ENCODE measurements around the gene TTC33.
A peak's percentile ranks its signal among the peaks of the same experiment; 100 is the strongest.

The TTC33 gene

DNA sequence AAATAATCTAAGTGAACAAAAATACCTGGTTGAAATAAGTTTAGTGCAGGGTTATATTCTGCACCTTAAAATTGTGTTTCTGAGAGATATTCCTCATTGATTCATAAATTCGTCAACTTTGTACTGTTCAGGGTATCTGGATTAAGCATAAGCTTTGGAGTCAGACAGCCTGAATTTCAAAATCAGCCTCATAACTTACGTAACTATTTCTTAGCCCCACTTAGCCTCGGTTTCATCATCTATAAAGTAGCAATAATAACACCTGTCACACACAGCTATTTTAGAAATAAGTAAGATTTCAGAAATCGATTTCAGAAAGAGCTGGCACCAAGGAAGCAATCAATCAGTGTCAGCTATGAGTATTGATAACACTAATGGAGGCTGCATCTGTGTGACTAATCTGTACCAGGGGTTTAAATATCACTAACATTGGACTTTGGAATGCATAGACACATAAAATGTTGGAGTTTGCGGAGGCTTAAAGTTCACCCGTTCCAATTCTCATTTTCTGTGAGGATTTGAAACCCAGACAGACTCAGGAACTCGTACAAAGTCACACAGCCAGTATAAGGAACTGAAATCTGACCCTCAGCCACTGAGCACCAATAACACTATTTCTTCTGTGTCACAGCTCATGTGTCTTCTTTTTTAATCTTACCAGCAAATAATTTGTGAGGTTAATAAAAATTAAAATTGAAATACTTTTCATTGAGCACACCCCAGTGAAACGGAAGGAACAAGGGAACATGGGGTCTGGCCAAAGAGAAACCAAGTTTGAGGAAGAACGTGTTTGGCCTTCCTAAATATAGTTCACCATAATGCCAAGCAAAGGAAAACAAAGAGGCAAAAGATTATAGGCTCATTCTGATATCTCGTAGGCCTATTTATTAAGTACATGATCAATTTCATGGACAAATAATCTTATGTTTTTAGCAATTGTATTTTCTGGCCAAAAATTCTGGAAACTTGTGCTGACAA is 270.5 kb downstream of the TTC33 start:
- DNase-seq (ENCODE audit: low read depth), result no peak

DNA sequence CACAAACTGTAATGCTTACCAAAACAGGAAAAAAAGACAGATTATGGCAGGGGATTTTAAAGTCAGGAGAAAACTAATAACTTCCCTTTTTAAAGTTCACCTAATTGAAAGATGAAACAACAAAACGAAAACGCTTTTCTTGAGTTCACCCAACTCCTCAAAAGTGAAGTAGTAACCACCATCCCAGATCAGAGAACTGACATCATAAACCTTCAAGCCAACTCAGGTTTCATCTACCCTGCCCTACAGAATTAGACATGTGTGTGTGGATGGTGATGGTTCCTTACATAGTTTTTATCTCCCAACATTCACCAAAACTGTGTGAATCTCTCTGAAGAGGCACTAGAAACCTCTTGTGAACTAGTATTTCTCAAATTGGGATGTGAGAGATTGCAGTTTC is 271.3 kb downstream of the TTC33 start:
- DNase-seq (ENCODE audit: low read depth), result no peak

DNA sequence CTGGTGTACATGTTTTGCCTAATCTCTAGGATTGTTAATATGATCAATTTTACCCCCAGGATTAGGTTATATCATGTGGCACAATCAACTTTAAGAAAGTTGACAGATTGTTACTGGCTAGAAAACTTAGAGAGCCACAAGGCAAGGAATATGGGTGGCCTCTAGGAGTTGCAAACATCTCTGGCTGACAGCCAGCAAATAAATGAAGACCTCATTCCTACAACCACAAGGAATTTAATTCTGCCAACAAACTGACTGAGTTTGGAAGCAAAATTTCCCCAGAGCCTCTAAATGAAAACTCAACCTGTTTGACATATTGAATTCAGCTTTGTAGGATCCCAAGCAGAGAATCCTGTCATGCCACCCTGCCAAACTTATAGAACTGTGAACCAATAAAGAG is 272.4 kb downstream of the TTC33 start:
- no peak for DNase-seq (ENCODE audit: low read depth)

DNA sequence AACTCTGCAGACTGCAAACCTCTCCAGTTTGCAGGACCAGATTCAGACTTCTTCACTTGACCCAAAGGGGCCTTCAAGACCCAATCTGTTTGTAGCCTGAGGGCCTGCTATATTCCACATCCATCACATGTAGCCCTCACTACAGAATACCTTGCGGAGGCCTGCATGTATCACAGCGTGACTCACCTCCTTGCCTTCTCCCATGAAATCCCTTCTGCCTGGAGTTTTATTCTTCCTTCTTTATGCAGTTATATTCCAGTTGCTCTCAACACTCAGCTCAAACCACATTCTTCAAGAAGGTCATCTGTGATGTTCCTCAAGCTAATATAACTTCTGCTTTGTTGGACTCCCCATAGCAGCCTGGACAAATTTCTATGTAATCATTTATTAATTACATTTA is 274.5 kb downstream of the TTC33 start:
- no peak for DNase-seq (ENCODE audit: low read depth)

GRCh38 chr5:40480392-40480791 is 275.4 kb downstream of the TTC33 start:
- peak; percentile 17 for DNase-seq (ENCODE audit: low read depth)

DNA sequence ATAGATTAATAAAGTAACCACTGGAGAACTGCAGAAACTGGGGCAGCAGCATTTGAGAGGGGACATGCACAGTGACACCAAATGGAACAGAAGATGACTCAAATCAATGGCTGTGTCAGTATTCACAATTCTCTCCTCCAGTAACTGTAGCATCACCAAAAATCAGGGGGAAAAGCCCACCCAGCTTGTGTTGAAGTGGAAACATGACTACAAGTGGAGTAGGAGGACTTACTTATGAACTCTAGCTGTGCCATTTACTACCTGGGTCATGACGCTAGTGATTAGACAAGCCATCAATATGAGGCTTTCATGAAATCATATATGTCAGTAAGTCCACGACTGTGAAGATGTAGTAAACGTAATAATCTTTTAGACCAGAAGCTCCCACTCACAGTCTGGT is 275.8 kb downstream of the TTC33 start:
- DNase-seq (ENCODE audit: low read depth), result no peak

DNA sequence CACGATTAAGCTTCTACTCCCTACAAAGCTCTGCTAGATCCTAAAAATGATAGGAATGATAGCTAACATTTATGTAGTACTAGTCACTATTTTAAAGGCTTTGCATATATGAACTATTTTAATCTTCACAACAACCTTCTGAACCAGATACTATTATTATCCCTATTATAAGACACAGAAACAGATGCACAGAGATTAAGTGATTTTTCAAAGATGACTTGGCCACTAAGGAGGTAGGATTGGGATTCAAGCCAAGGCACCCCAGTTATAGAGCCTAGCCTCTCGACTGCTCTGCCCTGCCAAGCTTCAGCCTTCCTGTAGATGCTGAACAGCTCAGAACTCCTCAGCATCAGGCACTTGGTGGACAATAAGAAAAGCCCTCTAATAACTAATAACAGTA is 277.0 kb downstream of the TTC33 start:
- DNase-seq (ENCODE audit: low read depth), result no peak

DNA sequence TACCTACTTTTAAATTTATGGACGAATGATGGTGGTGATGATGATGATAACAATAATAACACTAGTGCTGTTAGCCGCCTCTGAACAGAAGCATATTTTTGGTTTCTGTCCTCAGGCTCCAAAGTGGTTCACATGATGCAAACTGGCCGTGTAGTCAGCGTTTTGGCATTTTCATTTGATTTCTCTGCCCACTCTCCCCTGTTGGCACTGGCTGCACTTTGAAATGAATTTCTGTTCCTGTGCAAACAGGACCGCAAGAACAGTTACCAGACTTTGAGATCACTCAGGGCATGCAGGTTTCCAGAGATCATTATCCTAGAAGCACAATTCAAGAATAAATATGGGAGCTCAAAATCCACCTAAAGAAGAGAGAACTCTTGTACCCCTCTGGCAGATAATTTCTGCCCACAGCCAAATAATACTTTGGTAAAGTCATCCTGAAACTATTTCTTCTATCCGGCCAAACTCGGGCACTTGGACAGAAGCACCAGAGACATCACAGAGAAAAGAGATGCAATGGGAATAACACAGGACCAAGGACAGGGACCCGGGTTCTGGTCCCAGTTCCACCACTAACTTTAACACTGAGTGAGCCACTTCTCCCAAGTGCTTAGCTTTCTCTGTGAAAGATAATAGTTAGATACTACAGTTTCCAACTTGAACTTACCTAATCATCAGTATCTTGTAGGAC is 277.8 kb downstream of the TTC33 start:
- no peak for DNase-seq (ENCODE audit: low read depth)

DNA sequence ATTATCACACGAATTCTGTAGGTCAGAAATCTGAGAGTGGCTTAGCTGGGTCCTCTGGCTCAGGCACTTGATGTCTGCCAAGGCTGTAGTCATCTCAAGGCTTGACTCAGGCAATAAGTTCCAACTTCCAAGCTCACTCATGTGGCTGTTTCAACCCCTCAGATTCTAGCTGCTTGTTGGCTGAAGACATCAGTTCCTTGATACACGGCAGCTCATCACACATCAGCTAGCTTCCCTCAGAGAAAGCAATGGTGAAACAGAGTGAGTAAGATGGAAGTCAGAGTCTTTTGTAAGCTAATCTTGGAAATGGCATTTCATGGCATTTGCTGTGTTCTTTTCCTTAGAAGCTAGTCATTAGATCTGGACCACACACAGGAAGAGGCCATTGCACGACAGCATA is 280.2 kb downstream of the TTC33 start:
- no peak for DNase-seq (ENCODE audit: low read depth)

DNA sequence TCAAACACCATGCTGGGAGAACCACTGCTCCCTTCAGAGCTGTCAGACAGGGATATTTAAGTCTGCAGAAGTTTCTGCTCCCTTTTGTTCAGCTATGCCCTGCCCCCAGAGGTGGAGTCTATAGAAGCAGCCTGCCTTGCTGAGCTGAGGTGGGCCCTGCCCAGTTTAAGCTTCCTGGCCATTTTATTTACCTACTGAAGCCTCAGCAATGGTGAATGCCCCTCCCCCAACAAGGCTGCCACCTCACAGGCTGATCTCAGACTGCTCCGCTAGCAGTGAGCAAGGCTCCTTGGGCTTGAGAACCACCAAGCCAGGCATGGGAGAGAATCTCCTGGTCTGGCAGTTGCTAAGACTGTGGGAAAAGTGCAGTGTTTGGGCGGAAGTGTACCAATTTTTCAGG is 281.5 kb downstream of the TTC33 start:
- no peak for DNase-seq (ENCODE audit: low read depth)

DNA sequence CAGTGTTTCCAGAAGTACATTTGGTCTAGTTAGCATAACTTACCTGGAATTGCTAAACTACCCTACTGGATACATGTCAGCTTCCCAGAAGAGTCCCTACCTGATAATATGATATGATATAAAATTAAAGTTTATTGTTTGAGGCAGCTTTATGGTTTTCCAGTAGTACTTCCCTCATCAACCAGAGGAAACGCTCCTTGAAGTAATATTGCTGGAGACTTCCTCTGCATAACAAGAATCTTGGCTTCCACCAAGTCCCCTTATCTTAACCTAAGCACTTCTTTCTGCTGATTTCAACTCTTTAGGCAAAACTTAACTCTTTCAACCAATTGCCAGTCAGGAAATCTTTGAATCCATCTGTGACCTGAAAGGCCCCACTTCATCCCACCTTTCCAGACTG is 290.3 kb downstream of the TTC33 start:
- DNase-seq (ENCODE audit: low read depth), result no peak

DNA sequence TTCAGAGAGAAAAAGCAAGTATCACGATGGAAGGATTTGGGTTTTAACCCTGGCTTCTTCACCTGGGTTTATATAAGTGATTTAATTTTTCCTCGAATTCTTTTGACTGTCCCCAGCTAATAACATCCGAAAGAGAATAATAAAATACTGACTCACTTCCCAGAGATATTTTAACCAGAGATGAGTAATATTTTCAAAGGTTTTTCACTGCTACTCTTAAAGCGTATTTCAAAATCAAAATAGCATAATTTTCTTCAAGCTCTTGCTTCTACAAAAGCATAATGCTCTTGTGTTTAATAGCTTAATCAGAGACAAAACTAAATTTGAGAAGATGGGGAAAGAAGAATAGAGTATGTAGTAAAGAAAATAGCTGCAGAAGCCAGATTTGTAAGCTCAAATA is 291.2 kb downstream of the TTC33 start:
- no peak for DNase-seq (ENCODE audit: low read depth)

Measured in activated gamma-delta T cell treated with anti-CD3 and anti-CD28 coated beads, Interleukin-2, amount 50 U/mL, for 16 hours (primary cell).